HL-60 (cell line): Measurements from ENCODE around the gene TRIM49D2.
"Not testable (repeated sequence)": the region's sequence is repeated elsewhere in the genome, so short reads cannot be mapped to it uniquely, and the experiment has no call there.

Experiments used
- CTCF ChIP-seq: IDR thresholded peaks from one replicate; pipeline ENCODE4 v1.5.1; 2011; ENCODE audit warnings: low read length, control low read depth, inconsistent platforms; ENCODE audit not compliant: insufficient read depth
- GABPA ChIP-seq: IDR thresholded peaks from 2 replicates; pipeline ENCODE4 v1.6.1; 2012; ENCODE audit warnings: low read depth
- POLR2AphosphoS5 ChIP-seq: IDR thresholded peaks from 2 replicates; pipeline ENCODE4 v1.6.1; 2012; ENCODE audit warnings: low read depth
- REST ChIP-seq: IDR thresholded peaks from 2 replicates; pipeline ENCODE4 v1.6.1; 2012; ENCODE audit warnings: low read depth; ENCODE audit not compliant: insufficient replicate concordance
- SPI1 ChIP-seq: IDR thresholded peaks from 2 replicates; pipeline ENCODE4 v1.6.1; 2012; ENCODE audit warnings: low read depth, mild to moderate bottlenecking, borderline replicate concordance

- TF ChIP-seq CTCF, REST, POLR2AphosphoS5, SPI1, GABPA: not testable (repeated sequence)
Observed at GRCh38 chr11:89923764-89924163, at the start of gene TRIM49D2.
